Vagina (tissue), 2 donors: Measurements from ENCODE around the gene DNLZ. TPM values are rescaled to one million over a fixed set of nuclear protein-coding genes. Genes with fewer than 3 reads are reported as not detected.

Experiments
- DNase-seq, 2 donors: peaks; one replicate each; pipeline ENCODE4 v3.0.0-alpha.2; 2017; ENCODE audit errors: extremely low spot score in 2 of 2
- H3K27ac ChIP-seq: fragments of 200-600 bp; sonication (generic); one replicate; pipeline ENCODE4 v1.5.1; 2019
- H3K27me3 ChIP-seq: fragments of 200-600 bp; sonication (generic); one replicate; pipeline ENCODE4 v1.5.1; 2019
- H3K36me3 ChIP-seq, 2 donors: fragments of 200-600 bp; sonication (generic); one replicate each; pipeline ENCODE4 v1.5.1; 2017 to 2019
- H3K4me1 ChIP-seq: fragments of 200-600 bp; sonication (generic); one replicate; pipeline ENCODE4 v1.5.1; 2019
- H3K4me3 ChIP-seq, 2 donors: fragments of 200-600 bp; sonication (generic); 1 replicate in 1 of 2; 2 replicates in 1 of 2; pipeline ENCODE4 v1.5.1; 2016 to 2019
- H3K9me3 ChIP-seq: fragments of 200-600 bp; sonication (generic); one replicate; pipeline ENCODE4 v1.5.1; 2019
- CTCF ChIP-seq, 3 experiments: fragments of 450-650 bp in 2 of 3; fragments of 200-600 bp in 1 of 3; sonication (generic) in 1 of 3; IDR thresholded peaks; one replicate each; pipeline ENCODE4 v1.5.1; 2017 to 2019; ENCODE audit warnings: antibody characterized with exemption in 3 of 3, mild to moderate bottlenecking in 2 of 3, moderate library complexity in 2 of 3
- POLR2A ChIP-seq, 2 donors: fragments of 450-650 bp; IDR thresholded peaks; one replicate each; pipeline ENCODE4 v1.6.1; 2017; ENCODE audit warnings: antibody characterized with exemption in 2 of 2, mild to moderate bottlenecking in 2 of 2, moderate library complexity in 2 of 2
- POLR2AphosphoS5 ChIP-seq, 2 donors: sonication (generic); formaldehyde crosslinking; IDR thresholded peaks; one replicate each; pipeline ENCODE4 v1.9.0; 2017; ENCODE audit warnings: antibody characterized with exemption in 2 of 2, mild to moderate bottlenecking in 2 of 2, low read depth in 1 of 2; ENCODE audit not compliant: insufficient read depth in 1 of 2
- intact Hi-C: fragments of 100-400 bp; cut with DNase I; formaldehyde crosslinking; loops from one replicate; pipeline ENCODE4 v1.15.1; 2023
- total RNA-seq: library from RNA; depleted of rRNA; stranded (reverse); fragments of >200 nt; gene quantifications from one replicate; pipeline ENCODE4 v1.2.3, GENCODE V29; 2016

DNLZ gene
- total RNA-seq, 1 donor from 2014 or later: 25.0 TPM

GRCh38 chr9:136386018-136386417 lies 22.5 kb upstream of the DNLZ start:
- no peak for TF ChIP-seq POLR2AphosphoS5 (IDR thresholded peaks at IDR 0.05; ENCODE audit: insufficient read depth in 1 of 2, low read depth in 1 of 2)
- TF ChIP-seq CTCF (IDR thresholded peaks at IDR 0.05): no peak
- no peak for TF ChIP-seq POLR2A (IDR thresholded peaks at IDR 0.05)
- intact Hi-C loops: no loop called here

GRCh38 chr9:136385015-136385414 lies 21.5 kb upstream of the DNLZ start:
- DNase-seq: no peak
- no peak overlapping the region for H3K27ac ChIP-seq
- H3K27me3 ChIP-seq: no peaks in the 10 kb centered on the region
- intact Hi-C loops: no loop called here
- H3K4me1 ChIP-seq: no peaks in the 10 kb centered on the region
- TF ChIP-seq CTCF (IDR thresholded peaks at IDR 0.05) (no peak), POLR2AphosphoS5 (IDR thresholded peaks at IDR 0.05; ENCODE audit: insufficient read depth in 1 of 2, low read depth in 1 of 2) (no peak), POLR2A (IDR thresholded peaks at IDR 0.05) (no peak)
- no peaks in the 10 kb centered on the region for H3K9me3 ChIP-seq
- peaks cover 0 to 85% of the 10 kb centered on the region in 2 donors for H3K36me3 ChIP-seq
- no peak overlapping the region for H3K4me3 ChIP-seq

More at GRCh38 chr9:136386018-136386417, 22.5 kb upstream of the DNLZ start:
- Histone ChIP-seq H3K27me3 (no peaks in the 10 kb centered on the region), H3K9me3 (no peaks in the 10 kb centered on the region), H3K27ac (no peak overlapping the region), H3K36me3 (peaks cover 0 to 79% of the 10 kb centered on the region in 2 donors), H3K4me1 (no peaks in the 10 kb centered on the region), H3K4me3 (no peak overlapping the region)
- DNase-seq: no peak

- H3K27me3 ChIP-seq: no peaks in the 10 kb centered on the region
- no peak for DNase-seq
- intact Hi-C loops: no loop called here
- H3K4me3 ChIP-seq: no peak overlapping the region
- peaks cover 0 to 72% of the 10 kb centered on the region in 2 donors for H3K36me3 ChIP-seq
- no peaks in the 10 kb centered on the region for H3K4me1 ChIP-seq
- no peaks in the 10 kb centered on the region for H3K9me3 ChIP-seq
- H3K27ac ChIP-seq: no peak overlapping the region
- TF ChIP-seq POLR2A (IDR thresholded peaks at IDR 0.05) (no peak), POLR2AphosphoS5 (IDR thresholded peaks at IDR 0.05; ENCODE audit: insufficient read depth in 1 of 2, low read depth in 1 of 2) (no peak), CTCF (IDR thresholded peaks at IDR 0.05) (no peak)
These were observed 19.9 kb upstream of the DNLZ start for GRCh38 chr9:136383436-136383835.

- no peak overlapping the region for H3K4me3 ChIP-seq
- no peaks in the 10 kb centered on the region for H3K27me3 ChIP-seq
- no peaks in the 10 kb centered on the region for H3K4me1 ChIP-seq
- DNase-seq: no peak
- intact Hi-C loops: no loop called here
- TF ChIP-seq POLR2AphosphoS5 (IDR thresholded peaks at IDR 0.05; ENCODE audit: insufficient read depth in 1 of 2, low read depth in 1 of 2): no peak
- TF ChIP-seq POLR2A (IDR thresholded peaks at IDR 0.05): no peak
- no peak for TF ChIP-seq CTCF (IDR thresholded peaks at IDR 0.05)
- no peak overlapping the region for H3K27ac ChIP-seq
- H3K36me3 ChIP-seq: peaks cover 0 to 58% of the 10 kb centered on the region in 2 donors
- H3K9me3 ChIP-seq: no peaks in the 10 kb centered on the region
These were observed 18.5 kb upstream of the DNLZ start for GRCh38 chr9:136381966-136382513.

- intact Hi-C loops: no loop called here
- no peak for DNase-seq
These were observed 17.8 kb upstream of the DNLZ start for GRCh38 chr9:136381311-136381710.

More at GRCh38 chr9:136381311-136381710, 17.8 kb upstream of the DNLZ start:
- TF ChIP-seq CTCF (IDR thresholded peaks at IDR 0.05) (no peak), POLR2A (IDR thresholded peaks at IDR 0.05) (no peak), POLR2AphosphoS5 (IDR thresholded peaks at IDR 0.05; ENCODE audit: insufficient read depth in 1 of 2, low read depth in 1 of 2) (no peak)
- peaks cover 0 to 54% of the 10 kb centered on the region in 2 donors for H3K36me3 ChIP-seq
- no peak overlapping the region for H3K4me3 ChIP-seq
- no peaks in the 10 kb centered on the region for H3K27me3 ChIP-seq
- H3K27ac ChIP-seq: no peak overlapping the region
- H3K4me1 ChIP-seq: no peaks in the 10 kb centered on the region
- H3K9me3 ChIP-seq: no peaks in the 10 kb centered on the region
